ENCODE data around the gene SLC16A9.
"Not testable (repeated sequence)": the region's sequence is repeated elsewhere in the genome, so short reads cannot be mapped to it uniquely, and the experiment has no call there.

The SLC16A9 gene

GRCh38 chr10:59709395-59710125 is at the start of gene SLC16A9:
Gene SLC16A9 (minus strand): TSS chr10:59709850. CDS start chr10:59684291, 25,559 bp downstream.
- DNase-seq (ENCODE audit: low read depth): no peak

GRCh38 chr10:59757966-59758365 is 48.3 kb upstream of the SLC16A9 start:
- DNase-seq (ENCODE audit: low read depth): no peak

GRCh38 chr10:59754951-59755350 is 45.3 kb upstream of the SLC16A9 start:
- DNase-seq (ENCODE audit: low read depth): no peak

- DNase-seq (ENCODE audit: low read depth): no peak
Measured at GRCh38 chr10:59753267-59753666, 43.6 kb upstream of the SLC16A9 start, which contains the start of gene MRLN. Gene MRLN (minus strand): TSS chr10:59753455.

- no peak for DNase-seq (ENCODE audit: low read depth)
Measured at GRCh38 chr10:59752278-59752940, 42.8 kb upstream of the SLC16A9 start.

GRCh38 chr10:59750155-59750945 is 40.7 kb upstream of the SLC16A9 start:
- DNase-seq (ENCODE audit: low read depth): no peak

- DNase-seq (ENCODE audit: low read depth): no peak
Measured at GRCh38 chr10:59748834-59749233, 39.2 kb upstream of the SLC16A9 start.

GRCh38 chr10:59745163-59745650 is 35.6 kb upstream of the SLC16A9 start:
- no peak for DNase-seq (ENCODE audit: low read depth)

- DNase-seq (ENCODE audit: low read depth): not testable (repeated sequence)
Measured at GRCh38 chr10:59744762-59745161, 35.1 kb upstream of the SLC16A9 start.

- not testable (repeated sequence) for DNase-seq (ENCODE audit: low read depth)
Measured at GRCh38 chr10:59744156-59744555, 34.5 kb upstream of the SLC16A9 start.

GRCh38 chr10:59741583-59741982 is 31.9 kb upstream of the SLC16A9 start:
- DNase-seq (ENCODE audit: low read depth): no peak

- no peak for DNase-seq (ENCODE audit: low read depth)
Measured at GRCh38 chr10:59741048-59741447, 31.4 kb upstream of the SLC16A9 start.

GRCh38 chr10:59736749-59737148 is 27.1 kb upstream of the SLC16A9 start:
- no peak for DNase-seq (ENCODE audit: low read depth)

GRCh38 chr10:59735296-59735695 is 25.6 kb upstream of the SLC16A9 start:
- no peak for DNase-seq (ENCODE audit: low read depth)

- no peak for DNase-seq (ENCODE audit: low read depth)
Measured at GRCh38 chr10:59734014-59734462, 24.4 kb upstream of the SLC16A9 start.

GRCh38 chr10:59733321-59734013 is 23.8 kb upstream of the SLC16A9 start:
- DNase-seq (ENCODE audit: low read depth): not testable (repeated sequence)

GRCh38 chr10:59732849-59733248 is 23.2 kb upstream of the SLC16A9 start:
- DNase-seq (ENCODE audit: low read depth): not testable (repeated sequence)

GRCh38 chr10:59729167-59729566 is 19.5 kb upstream of the SLC16A9 start:
- not testable (repeated sequence) for DNase-seq (ENCODE audit: low read depth)

GRCh38 chr10:59724098-59724938 is 14.7 kb upstream of the SLC16A9 start:
- no peak for DNase-seq (ENCODE audit: low read depth)

- DNase-seq (ENCODE audit: low read depth): no peak
Measured at GRCh38 chr10:59720377-59720776, 10.7 kb upstream of the SLC16A9 start.

- DNase-seq (ENCODE audit: low read depth): no peak
Measured at GRCh38 chr10:59719374-59719773, 9.7 kb upstream of the SLC16A9 start.
